ENCODE data around the gene SP3. TPM values are rescaled to one million over a fixed set of nuclear protein-coding genes. Genes with fewer than 3 reads are reported as not detected.

The SP3 gene
- total and polyA plus RNA-seq, 9 of the 15 experiments (the other 6 are each of a cell fraction or from before 2014, with no cell fraction given), result 12.0 to 106 (median 74.9) TPM

DNA sequence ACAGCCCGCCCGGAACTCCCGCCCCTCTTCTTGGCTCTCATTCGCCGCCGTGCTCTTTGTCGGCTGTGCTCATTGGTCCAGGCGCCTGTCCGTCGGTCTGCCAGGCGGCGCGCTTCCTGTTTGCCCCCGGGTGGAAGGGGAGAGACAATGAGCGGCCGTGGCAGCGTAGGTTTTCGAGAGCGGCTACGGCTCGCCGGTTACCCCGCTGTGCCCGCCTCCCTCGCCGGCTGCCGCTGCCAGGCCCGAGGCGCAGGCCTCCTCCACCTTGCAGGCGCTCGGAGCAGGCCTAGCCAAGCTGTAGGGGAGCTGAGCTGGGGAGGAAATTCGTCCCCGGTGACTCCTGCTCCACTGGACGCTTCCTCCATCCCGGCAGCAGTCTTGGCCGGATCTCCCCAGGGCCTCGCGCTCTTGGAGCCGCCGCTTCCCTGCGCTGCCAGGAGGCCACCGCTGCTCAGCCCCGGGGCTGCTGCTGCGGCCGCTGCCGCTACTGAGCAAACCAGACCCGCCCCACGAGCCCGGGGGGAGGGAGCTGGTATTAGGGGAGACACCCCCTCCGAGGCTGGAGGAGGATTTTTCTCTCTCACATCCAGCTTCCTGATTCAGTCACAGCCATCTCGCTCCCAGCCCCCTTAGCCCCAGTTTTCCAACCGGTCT lies at the start of gene SP3 (continued):
- TF ChIP-seq MYC (IDR thresholded peaks at IDR 0.05; ENCODE audit: low read depth, low read length), result peak; percentile 72
- peak; percentile 84; the same call in 1 of the 2 replicates for TF ChIP-seq MYC (CRISPR knock-in tag; IDR thresholded peaks at IDR 0.05; ENCODE audit: borderline replicate concordance, low read depth)
- TF ChIP-seq DDX20 (tag; IDR thresholded peaks at IDR 0.05; ENCODE audit: low read depth), result no peak
- peak; percentile 68 for TF ChIP-seq PCBP1 (IDR thresholded peaks at IDR 0.05; ENCODE audit: low read depth, low read length, poor library complexity, severe bottlenecking)
- TF ChIP-seq ATF7 (IDR thresholded peaks at IDR 0.05), result peak; percentile 53
- no peak for TF ChIP-seq CSDE1 (IDR thresholded peaks at IDR 0.05)
- TF ChIP-seq HIVEP1 (CRISPR knock-in tag; IDR thresholded peaks at IDR 0.05), result peak; percentile 68; the same call in 1 of the 2 replicates
- TF ChIP-seq EP400 (IDR thresholded peaks at IDR 0.05), result peak; percentile 77
- TF ChIP-seq ZBED1 (IDR thresholded peaks at IDR 0.05), result no peak
- no peak for TF ChIP-seq MECOM (CRISPR knock-in tag; IDR thresholded peaks at IDR 0.05)
- TF ChIP-seq, protein P1, sequence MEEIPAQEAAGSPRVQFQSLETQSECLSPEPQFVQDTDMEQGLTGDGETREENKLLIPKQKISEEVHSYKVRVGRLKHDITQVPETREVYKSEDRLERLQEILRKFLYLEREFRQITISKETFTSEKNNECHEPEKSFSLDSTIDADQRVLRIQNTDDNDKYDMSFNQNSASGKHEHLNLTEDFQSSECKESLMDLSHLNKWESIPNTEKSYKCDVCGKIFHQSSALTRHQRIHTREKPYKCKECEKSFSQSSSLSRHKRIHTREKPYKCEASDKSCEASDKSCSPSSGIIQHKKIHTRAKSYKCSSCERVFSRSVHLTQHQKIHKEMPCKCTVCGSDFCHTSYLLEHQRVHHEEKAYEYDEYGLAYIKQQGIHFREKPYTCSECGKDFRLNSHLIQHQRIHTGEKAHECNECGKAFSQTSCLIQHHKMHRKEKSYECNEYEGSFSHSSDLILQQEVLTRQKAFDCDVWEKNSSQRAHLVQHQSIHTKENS (CRISPR knock-in tag; IDR thresholded peaks at IDR 0.05), result peak; percentile 59; the same call in 1 of the 2 replicates
- TF ChIP-seq, protein P2, sequence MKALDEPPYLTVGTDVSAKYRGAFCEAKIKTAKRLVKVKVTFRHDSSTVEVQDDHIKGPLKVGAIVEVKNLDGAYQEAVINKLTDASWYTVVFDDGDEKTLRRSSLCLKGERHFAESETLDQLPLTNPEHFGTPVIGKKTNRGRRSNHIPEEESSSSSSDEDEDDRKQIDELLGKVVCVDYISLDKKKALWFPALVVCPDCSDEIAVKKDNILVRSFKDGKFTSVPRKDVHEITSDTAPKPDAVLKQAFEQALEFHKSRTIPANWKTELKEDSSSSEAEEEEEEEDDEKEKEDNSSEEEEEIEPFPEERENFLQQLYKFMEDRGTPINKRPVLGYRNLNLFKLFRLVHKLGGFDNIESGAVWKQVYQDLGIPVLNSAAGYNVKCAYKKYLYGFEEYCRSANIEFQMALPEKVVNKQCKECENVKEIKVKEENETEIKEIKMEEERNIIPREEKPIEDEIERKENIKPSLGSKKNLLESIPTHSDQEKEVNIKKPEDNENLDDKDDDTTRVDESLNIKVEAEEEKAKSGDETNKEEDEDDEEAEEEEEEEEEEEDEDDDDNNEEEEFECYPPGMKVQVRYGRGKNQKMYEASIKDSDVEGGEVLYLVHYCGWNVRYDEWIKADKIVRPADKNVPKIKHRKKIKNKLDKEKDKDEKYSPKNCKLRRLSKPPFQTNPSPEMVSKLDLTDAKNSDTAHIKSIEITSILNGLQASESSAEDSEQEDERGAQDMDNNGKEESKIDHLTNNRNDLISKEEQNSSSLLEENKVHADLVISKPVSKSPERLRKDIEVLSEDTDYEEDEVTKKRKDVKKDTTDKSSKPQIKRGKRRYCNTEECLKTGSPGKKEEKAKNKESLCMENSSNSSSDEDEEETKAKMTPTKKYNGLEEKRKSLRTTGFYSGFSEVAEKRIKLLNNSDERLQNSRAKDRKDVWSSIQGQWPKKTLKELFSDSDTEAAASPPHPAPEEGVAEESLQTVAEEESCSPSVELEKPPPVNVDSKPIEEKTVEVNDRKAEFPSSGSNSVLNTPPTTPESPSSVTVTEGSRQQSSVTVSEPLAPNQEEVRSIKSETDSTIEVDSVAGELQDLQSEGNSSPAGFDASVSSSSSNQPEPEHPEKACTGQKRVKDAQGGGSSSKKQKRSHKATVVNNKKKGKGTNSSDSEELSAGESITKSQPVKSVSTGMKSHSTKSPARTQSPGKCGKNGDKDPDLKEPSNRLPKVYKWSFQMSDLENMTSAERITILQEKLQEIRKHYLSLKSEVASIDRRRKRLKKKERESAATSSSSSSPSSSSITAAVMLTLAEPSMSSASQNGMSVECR (CRISPR knock-in tag; IDR thresholded peaks at IDR 0.05), result peak; percentile 19; the same call in 1 of the 2 replicates
- no peak for TF ChIP-seq ZKSCAN3 (CRISPR knock-in tag; IDR thresholded peaks at IDR 0.05)
- TF ChIP-seq, protein P3, sequence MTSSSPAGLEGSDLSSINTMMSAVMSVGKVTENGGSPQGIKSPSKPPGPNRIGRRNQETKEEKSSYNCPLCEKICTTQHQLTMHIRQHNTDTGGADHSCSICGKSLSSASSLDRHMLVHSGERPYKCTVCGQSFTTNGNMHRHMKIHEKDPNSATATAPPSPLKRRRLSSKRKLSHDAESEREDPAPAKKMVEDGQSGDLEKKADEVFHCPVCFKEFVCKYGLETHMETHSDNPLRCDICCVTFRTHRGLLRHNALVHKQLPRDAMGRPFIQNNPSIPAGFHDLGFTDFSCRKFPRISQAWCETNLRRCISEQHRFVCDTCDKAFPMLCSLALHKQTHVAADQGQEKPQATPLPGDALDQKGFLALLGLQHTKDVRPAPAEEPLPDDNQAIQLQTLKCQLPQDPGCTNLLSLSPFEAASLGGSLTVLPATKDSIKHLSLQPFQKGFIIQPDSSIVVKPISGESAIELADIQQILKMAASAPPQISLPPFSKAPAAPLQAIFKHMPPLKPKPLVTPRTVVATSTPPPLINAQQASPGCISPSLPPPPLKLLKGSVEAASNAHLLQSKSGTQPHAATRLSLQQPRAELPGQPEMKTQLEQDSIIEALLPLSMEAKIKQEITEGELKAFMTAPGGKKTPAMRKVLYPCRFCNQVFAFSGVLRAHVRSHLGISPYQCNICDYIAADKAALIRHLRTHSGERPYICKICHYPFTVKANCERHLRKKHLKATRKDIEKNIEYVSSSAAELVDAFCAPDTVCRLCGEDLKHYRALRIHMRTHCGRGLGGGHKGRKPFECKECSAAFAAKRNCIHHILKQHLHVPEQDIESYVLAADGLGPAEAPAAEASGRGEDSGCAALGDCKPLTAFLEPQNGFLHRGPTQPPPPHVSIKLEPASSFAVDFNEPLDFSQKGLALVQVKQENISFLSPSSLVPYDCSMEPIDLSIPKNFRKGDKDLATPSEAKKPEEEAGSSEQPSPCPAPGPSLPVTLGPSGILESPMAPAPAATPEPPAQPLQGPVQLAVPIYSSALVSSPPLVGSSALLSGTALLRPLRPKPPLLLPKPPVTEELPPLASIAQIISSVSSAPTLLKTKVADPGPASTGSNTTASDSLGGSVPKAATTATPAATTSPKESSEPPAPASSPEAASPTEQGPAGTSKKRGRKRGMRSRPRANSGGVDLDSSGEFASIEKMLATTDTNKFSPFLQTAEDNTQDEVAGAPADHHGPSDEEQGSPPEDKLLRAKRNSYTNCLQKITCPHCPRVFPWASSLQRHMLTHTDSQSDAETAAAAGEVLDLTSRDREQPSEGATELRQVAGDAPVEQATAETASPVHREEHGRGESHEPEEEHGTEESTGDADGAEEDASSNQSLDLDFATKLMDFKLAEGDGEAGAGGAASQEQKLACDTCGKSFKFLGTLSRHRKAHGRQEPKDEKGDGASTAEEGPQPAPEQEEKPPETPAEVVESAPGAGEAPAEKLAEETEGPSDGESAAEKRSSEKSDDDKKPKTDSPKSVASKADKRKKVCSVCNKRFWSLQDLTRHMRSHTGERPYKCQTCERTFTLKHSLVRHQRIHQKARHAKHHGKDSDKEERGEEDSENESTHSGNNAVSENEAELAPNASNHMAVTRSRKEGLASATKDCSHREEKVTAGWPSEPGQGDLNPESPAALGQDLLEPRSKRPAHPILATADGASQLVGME (CRISPR knock-in tag; IDR thresholded peaks at IDR 0.05), result peak; percentile 83; the same call in 1 of the 2 replicates
- no peak for TF ChIP-seq SNRNP70 (optimal IDR thresholded peaks at IDR 0.05; ENCODE audit: low read depth, low read length)
- TF ChIP-seq KDM4B (IDR thresholded peaks at IDR 0.05; ENCODE audit: borderline replicate concordance in 2 of 2, low read depth in 1 of 2), result peak in 1 of 2 experiments; percentile 96; a peak in 1 of 4 replicates
- TF ChIP-seq RBM25 (IDR thresholded peaks at IDR 0.05; ENCODE audit: low read depth, low read length, severe bottlenecking), result peak; percentile 96

Measured in K562 (cell line).